ENCODE results near the gene CGREF1.

CGREF1 gene

GRCh38 chr2:27133195-27133875 lies 14.4 kb upstream of the CGREF1 start:
- Histone ChIP-seq H3K27ac (ENCODE audit: extremely low read depth, low read depth, low read length) (peak overlapping the region; percentile 72; the same call in 1 of the 2 replicates), H3K36me3 (ENCODE audit: control insufficient read depth in 2 of 2, insufficient read depth in 1 of 2, low read length in 2 of 2) (peaks cover 4 to 46% of the 10 kb centered on the region in 2 experiments; a peak in 2 of 3 replicates), H3K9me3 (ENCODE audit: control insufficient read depth, insufficient read depth, low read depth, low read length) (no peaks in the 10 kb centered on the region), H3K4me3 (ENCODE audit: low read depth, low read length) (peak overlapping the region; percentile 87), H3K4me1 (ENCODE audit: control insufficient read depth, insufficient read depth, low read length) (no peaks in the 10 kb centered on the region)
- CTCF ChIA-PET, result interaction anchor here (0.6 to 3.5 kb wide), 13 partner anchors 10 to 802 kb away, joined by 3 to 17 read pairs (median 3); partner anchors contain the start of gene ABHD1
- no peak for TF ChIP-seq GFI1B (tag by site-specific recombination; IDR thresholded peaks at IDR 0.05)
- no peak for TF ChIP-seq ZNF692 (tag by site-specific recombination; IDR thresholded peaks at IDR 0.05)
- no peak for TF ChIP-seq ZNF16 (tag by site-specific recombination; IDR thresholded peaks at IDR 0.05; ENCODE audit: low read depth)
- TF ChIP-seq ZNF76 (tag by site-specific recombination; IDR thresholded peaks at IDR 0.05; ENCODE audit: borderline replicate concordance, low read depth), result no peak
- no peak for TF ChIP-seq ZIC2 (tag by site-specific recombination; IDR thresholded peaks at IDR 0.05)
- TF ChIP-seq, protein P1, sequence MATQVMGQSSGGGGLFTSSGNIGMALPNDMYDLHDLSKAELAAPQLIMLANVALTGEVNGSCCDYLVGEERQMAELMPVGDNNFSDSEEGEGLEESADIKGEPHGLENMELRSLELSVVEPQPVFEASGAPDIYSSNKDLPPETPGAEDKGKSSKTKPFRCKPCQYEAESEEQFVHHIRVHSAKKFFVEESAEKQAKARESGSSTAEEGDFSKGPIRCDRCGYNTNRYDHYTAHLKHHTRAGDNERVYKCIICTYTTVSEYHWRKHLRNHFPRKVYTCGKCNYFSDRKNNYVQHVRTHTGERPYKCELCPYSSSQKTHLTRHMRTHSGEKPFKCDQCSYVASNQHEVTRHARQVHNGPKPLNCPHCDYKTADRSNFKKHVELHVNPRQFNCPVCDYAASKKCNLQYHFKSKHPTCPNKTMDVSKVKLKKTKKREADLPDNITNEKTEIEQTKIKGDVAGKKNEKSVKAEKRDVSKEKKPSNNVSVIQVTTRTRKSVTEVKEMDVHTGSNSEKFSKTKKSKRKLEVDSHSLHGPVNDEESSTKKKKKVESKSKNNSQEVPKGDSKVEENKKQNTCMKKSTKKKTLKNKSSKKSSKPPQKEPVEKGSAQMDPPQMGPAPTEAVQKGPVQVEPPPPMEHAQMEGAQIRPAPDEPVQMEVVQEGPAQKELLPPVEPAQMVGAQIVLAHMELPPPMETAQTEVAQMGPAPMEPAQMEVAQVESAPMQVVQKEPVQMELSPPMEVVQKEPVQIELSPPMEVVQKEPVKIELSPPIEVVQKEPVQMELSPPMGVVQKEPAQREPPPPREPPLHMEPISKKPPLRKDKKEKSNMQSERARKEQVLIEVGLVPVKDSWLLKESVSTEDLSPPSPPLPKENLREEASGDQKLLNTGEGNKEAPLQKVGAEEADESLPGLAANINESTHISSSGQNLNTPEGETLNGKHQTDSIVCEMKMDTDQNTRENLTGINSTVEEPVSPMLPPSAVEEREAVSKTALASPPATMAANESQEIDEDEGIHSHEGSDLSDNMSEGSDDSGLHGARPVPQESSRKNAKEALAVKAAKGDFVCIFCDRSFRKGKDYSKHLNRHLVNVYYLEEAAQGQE (tag by site-specific recombination; IDR thresholded peaks at IDR 0.05), result no peak
- TF ChIP-seq, protein P2, sequence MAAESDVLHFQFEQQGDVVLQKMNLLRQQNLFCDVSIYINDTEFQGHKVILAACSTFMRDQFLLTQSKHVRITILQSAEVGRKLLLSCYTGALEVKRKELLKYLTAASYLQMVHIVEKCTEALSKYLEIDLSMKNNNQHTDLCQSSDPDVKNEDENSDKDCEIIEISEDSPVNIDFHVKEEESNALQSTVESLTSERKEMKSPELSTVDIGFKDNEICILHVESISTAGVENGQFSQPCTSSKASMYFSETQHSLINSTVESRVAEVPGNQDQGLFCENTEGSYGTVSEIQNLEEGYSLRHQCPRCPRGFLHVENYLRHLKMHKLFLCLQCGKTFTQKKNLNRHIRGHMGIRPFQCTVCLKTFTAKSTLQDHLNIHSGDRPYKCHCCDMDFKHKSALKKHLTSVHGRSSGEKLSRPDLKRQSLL (tag by site-specific recombination; IDR thresholded peaks at IDR 0.05), result peak; percentile 69; the same call in 1 of the 2 replicates
- no peak for TF ChIP-seq ZNF23 (tag by site-specific recombination; IDR thresholded peaks at IDR 0.05; ENCODE audit: borderline replicate concordance)
- TF ChIP-seq ZNF629 (tag by site-specific recombination; IDR thresholded peaks at IDR 0.05), result no peak
- peak; percentile 57; the same call in 1 of the 2 replicates for TF ChIP-seq ZFP3 (tag by site-specific recombination; IDR thresholded peaks at IDR 0.05; ENCODE audit: low read depth)
- no peak for TF ChIP-seq EGR2 (tag by site-specific recombination; IDR thresholded peaks at IDR 0.05; ENCODE audit: low read depth)
- no peak for TF ChIP-seq ZNF549 (tag by site-specific recombination; IDR thresholded peaks at IDR 0.05)
- POLR2A ChIA-PET, result interaction anchor here (0.7 to 3.6 kb wide), 7 partner anchors 9 to 296 kb away, joined by 3 to 34 read pairs (median 5); partner anchors contain the start of genes ABHD1, GTF3C2 and OST4

DNA sequence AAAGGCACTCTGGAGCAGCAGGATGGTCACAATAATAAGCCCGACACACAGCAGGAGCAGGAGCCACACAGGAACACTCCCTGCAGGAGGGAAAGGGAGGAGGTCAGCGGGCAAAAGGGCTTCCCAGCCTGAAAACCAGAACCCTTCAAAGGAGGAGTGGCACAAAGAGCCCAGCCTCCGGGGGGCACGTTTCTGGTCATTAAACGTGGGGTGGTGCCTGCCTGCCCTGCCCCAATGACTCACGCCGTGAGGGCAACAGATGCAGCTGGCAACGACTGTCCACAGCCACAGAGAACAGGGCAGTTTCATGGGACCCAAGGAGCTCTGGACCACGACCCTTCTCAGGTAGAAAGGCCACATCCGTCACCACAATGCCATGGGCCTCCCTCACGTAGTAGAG lies 12.5 kb upstream of the CGREF1 start:
- CTCF ChIA-PET, result interaction anchor here (0.9 kb wide), 1 partner anchor 7 kb away, joined by 3 read pairs; the partner anchor contains the start of gene ABHD1
- POLR2A ChIA-PET, result interaction anchor here (0.6 to 3.6 kb wide), 3 partner anchors 7 to 222 kb away, joined by 3 to 34 read pairs (median 4); partner anchors contain the start of gene ABHD1
- TF ChIP-seq ZIC2 (tag by site-specific recombination; IDR thresholded peaks at IDR 0.05) (peak; percentile 37; the same call in 1 of the 2 replicates), ZFP37 (tag by site-specific recombination; IDR thresholded peaks at IDR 0.05) (no peak), SALL2 (tag by site-specific recombination; IDR thresholded peaks at IDR 0.05; ENCODE audit: borderline replicate concordance) (no peak), MYNN (tag by site-specific recombination; IDR thresholded peaks at IDR 0.05; ENCODE audit: borderline replicate concordance) (no peak), ZNF394 (tag by site-specific recombination; IDR thresholded peaks at IDR 0.05; ENCODE audit: borderline replicate concordance) (no peak)
- TF ChIP-seq, protein P3, sequence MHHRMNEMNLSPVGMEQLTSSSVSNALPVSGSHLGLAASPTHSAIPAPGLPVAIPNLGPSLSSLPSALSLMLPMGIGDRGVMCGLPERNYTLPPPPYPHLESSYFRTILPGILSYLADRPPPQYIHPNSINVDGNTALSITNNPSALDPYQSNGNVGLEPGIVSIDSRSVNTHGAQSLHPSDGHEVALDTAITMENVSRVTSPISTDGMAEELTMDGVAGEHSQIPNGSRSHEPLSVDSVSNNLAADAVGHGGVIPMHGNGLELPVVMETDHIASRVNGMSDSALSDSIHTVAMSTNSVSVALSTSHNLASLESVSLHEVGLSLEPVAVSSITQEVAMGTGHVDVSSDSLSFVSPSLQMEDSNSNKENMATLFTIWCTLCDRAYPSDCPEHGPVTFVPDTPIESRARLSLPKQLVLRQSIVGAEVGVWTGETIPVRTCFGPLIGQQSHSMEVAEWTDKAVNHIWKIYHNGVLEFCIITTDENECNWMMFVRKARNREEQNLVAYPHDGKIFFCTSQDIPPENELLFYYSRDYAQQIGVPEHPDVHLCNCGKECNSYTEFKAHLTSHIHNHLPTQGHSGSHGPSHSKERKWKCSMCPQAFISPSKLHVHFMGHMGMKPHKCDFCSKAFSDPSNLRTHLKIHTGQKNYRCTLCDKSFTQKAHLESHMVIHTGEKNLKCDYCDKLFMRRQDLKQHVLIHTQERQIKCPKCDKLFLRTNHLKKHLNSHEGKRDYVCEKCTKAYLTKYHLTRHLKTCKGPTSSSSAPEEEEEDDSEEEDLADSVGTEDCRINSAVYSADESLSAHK (tag by site-specific recombination; IDR thresholded peaks at IDR 0.05), result peak; percentile 25; the same call in 1 of the 2 replicates
- H3K9me3 ChIP-seq (ENCODE audit: control insufficient read depth, insufficient read depth, low read depth, low read length), result no peaks in the 10 kb centered on the region
- H3K4me1 ChIP-seq (ENCODE audit: control insufficient read depth, insufficient read depth, low read length), result no peaks in the 10 kb centered on the region
- no peak overlapping the region for H3K27ac ChIP-seq (ENCODE audit: extremely low read depth, low read depth, low read length)
- no peak overlapping the region for H3K4me3 ChIP-seq (ENCODE audit: low read depth, low read length)
- peaks cover 4 to 47% of the 10 kb centered on the region in 2 experiments; a peak in 2 of 3 replicates for H3K36me3 ChIP-seq (ENCODE audit: control insufficient read depth in 2 of 2, insufficient read depth in 1 of 2, low read length in 2 of 2)

Data from HEK293 (cell line).